GM12873 (cell line): Measurements from ENCODE around the gene RBP5.

Experiments used
- TF ChIP-seq, protein P1 (sequence below): IDR thresholded peaks from 2 replicates; pipeline ENCODE4 v1.5.1; 2012; ENCODE audit warnings: low read depth, mild to moderate bottlenecking, moderate library complexity, low read length, control low read depth; ENCODE audit not compliant: insufficient read depth; ENCODE audit errors: missing control alignments

RBP5 gene

DNA sequence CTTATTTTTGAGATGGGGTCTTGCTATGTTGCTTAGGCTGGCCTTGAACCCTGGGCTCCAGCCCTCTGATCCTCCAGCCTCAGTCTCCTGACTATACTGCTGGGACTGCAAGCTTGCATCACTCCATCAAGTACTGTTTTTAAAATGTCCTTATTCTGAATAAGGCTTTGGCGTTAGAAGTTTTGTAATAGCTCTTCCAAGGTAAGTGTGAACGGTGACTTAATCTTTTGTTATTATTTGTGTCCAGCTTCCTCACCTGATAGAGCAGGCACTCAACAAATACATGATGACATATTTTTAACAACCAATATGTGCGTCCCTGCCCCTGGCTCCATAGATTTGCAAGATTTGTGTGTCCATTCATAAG, 21.1 kb downstream of the RBP5 start:
- TF ChIP-seq, protein P1, sequence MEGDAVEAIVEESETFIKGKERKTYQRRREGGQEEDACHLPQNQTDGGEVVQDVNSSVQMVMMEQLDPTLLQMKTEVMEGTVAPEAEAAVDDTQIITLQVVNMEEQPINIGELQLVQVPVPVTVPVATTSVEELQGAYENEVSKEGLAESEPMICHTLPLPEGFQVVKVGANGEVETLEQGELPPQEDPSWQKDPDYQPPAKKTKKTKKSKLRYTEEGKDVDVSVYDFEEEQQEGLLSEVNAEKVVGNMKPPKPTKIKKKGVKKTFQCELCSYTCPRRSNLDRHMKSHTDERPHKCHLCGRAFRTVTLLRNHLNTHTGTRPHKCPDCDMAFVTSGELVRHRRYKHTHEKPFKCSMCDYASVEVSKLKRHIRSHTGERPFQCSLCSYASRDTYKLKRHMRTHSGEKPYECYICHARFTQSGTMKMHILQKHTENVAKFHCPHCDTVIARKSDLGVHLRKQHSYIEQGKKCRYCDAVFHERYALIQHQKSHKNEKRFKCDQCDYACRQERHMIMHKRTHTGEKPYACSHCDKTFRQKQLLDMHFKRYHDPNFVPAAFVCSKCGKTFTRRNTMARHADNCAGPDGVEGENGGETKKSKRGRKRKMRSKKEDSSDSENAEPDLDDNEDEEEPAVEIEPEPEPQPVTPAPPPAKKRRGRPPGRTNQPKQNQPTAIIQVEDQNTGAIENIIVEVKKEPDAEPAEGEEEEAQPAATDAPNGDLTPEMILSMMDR: no peak

DNA sequence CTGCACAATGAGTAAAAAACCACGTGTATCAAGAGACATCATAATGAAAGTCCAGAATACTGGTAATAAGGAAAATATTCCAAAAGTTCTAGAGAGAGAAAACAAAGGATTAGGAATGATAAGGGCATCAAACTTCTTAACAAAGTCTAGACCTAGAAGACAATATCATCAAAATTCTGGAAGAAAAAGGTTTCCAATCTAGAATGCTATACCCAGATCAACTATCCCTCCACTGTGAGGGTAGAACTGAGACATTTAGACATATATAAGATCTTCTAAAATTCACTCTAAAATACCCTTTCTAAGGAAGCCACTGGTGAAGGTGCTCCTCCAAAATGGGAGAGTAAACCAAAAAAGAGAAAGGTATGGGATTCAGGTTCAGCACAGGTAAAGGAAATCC, 22.6 kb downstream of the RBP5 start:
- TF ChIP-seq, protein P1: no peak

DNA sequence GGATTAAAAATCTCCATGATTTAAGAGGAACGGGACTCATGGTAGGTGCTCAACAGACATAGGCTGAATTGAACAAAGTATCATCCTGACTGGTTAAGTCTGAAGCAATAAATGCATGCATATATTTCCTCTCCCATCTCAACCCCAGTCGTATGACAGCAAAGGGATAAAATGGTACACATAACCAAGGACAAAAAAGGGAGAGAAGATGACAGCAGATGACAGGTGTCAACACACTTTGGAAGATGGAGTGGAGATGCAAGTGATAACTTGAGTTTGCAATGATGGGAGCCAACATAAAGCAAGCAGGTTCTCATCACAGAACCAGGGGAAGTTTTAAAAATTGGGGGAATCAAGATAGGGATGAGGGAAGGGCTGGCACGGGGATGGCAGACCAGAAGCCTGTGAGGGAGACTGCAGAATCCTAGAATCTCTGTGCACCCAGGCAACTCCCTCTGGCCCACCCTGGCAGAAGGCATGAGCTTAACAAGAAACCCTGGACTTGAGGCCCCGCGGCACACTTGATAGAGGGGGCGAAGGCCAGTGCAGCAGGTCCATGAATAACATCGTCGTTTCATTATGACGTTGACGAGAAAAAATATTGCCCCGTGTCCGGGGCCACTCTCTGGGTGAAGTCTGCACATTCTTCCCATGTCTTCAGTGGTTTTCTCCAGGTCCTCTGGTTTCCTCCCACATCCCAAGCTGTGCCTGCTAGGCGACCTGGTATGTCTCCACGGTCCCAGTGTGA, 24.7 kb downstream of the RBP5 start:
- TF ChIP-seq, protein P1: no peak

DNA sequence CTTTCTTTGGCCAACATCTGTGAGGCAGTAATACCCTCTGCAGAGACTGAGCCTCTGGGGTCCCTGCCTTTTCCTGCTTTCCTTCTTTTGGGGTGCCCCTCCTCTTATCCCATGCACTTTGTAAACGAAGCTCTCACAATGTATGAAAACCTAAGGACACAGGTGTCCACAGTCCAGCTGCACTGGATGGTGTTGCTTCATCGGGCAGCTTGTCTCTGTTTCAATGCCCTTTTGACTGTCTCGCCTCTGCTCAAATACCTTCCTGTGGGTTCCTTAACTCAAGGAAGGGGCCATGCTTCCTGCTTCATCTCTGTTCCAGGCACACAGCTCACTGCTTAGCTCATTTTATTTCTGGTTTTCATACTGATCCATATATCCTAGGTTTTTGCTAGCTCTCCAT, 26.1 kb downstream of the RBP5 start:
- TF ChIP-seq, protein P1: no peak

DNA sequence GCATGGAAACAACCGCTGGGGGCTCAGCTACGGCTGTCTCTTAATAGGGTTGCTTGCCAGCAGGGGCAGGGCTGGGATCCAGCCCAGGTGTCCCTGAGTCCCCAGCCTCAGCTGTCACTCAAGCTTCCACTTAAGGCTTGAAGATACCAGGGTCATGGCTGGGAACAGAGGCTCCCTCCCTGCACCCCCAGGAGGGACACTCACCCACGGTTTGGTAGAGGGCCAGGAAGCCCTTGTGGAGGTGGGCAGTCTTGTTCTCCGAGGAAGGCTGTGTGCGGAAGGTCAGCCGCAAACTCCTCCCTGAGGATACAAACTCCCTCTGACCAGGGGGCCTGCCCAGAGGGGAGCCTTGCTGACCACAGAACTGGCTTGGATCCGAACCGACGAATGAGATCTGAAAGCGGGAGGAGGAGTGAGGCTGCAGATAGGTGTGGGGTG, 27.0 kb downstream of the RBP5 start:
- TF ChIP-seq, protein P1: no peak

DNA sequence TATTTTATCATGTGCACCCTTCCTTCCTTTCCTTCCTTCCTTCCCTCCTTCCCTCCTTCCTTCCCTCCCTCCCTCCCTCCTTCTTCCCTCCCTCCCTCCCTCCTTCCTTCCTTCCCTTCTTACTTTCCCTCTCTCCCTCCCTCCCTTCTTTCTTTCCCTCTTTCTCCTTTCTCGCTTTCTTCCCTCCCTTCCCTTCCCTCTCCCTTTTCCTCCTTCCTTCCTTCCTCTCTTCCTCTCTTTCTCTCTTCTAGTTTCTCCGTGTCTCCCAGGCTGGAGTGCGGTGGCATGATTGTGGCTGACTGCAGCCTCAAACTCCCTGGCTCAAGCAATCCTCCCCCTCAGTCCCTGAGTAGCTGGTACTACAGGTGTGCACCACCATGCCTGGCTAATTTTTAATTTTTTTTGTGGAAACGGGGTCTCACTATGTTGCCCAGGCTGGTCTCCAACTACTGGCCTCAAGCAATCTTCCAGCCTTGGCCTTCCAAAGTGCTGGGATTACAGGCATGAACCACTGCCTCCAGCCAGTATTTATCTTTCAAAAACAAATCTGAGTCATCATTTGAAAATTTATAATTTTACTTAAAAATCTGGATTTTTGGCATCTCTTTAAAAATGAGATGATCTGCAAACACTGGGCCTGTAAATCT, 27.5 kb downstream of the RBP5 start:
- TF ChIP-seq, protein P1: no peak

DNA sequence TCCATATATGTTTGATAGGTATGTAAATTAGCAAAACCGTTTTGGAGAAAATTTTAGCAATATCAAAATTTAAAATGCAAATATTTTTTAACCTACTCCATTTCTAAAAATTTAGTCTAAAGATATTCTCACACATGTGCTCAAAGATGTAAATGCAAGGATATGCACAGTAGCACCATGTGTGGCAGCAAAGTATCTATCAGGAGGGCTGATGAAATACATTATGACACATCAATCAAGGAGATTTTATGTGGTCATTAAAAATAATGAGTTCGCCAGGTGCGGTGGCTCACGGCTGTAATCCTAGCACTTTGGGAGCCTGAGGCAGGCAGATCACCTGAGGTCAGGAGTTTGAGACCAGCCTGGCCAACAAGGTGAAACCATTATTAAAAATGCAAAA, 28.4 kb downstream of the RBP5 start:
- TF ChIP-seq, protein P1: no peak
